Esophagus muscularis mucosa (tissue), 3 donors: ENCODE results near the gene PIP4K2A.

ENCODE experiments used
- POLR2A ChIP-seq: fragments of 450-650 bp; IDR thresholded peaks from one replicate; pipeline ENCODE4 v1.6.1; 2017; ENCODE audit warnings: antibody characterized with exemption, moderate library complexity, mild to moderate bottlenecking, low read depth
- POLR2AphosphoS5 ChIP-seq, 2 donors: sonication (generic); formaldehyde crosslinking; IDR thresholded peaks; one replicate each; pipeline ENCODE4 v1.6.1; 2017; ENCODE audit warnings: antibody characterized with exemption in 2 of 2
- TF ChIP-seq, protein P1 (sequence below), 3 experiments: fragments of 200-600 bp in 2 of 3; fragments of 450-650 bp in 1 of 3; sonication (generic) in 2 of 3; IDR thresholded peaks; one replicate each; pipeline ENCODE4 v1.5.1; 2017 to 2019; ENCODE audit warnings: antibody characterized with exemption in 3 of 3, mild to moderate bottlenecking in 2 of 3, moderate library complexity in 1 of 3

DNA sequence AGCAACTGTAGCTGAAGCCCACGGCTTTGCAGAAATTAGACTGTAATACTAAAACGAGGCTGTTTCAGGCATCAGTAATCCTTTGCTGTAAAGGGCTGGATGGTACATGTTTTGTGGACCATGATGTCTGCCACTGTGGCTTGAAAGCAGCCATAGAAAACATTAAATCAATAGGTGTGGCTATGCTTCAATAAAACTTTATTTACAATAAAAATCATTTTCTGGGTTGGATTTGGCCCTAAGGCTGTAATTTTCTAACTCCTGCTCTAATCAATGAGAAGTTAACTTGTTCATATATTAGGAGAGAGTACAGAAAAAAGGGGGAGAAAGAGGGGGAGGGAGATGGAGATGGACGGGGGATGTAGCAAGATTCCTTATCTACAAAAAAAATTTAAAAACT, 183.4 kb downstream of the PIP4K2A start:
- TF ChIP-seq, protein P1, sequence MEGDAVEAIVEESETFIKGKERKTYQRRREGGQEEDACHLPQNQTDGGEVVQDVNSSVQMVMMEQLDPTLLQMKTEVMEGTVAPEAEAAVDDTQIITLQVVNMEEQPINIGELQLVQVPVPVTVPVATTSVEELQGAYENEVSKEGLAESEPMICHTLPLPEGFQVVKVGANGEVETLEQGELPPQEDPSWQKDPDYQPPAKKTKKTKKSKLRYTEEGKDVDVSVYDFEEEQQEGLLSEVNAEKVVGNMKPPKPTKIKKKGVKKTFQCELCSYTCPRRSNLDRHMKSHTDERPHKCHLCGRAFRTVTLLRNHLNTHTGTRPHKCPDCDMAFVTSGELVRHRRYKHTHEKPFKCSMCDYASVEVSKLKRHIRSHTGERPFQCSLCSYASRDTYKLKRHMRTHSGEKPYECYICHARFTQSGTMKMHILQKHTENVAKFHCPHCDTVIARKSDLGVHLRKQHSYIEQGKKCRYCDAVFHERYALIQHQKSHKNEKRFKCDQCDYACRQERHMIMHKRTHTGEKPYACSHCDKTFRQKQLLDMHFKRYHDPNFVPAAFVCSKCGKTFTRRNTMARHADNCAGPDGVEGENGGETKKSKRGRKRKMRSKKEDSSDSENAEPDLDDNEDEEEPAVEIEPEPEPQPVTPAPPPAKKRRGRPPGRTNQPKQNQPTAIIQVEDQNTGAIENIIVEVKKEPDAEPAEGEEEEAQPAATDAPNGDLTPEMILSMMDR (IDR thresholded peaks at IDR 0.05), result no peak
- no peak for TF ChIP-seq POLR2AphosphoS5 (IDR thresholded peaks at IDR 0.05)
- TF ChIP-seq POLR2A, result no peak
